B cell (primary cell): ENCODE measurements around the gene TIMM8A. TPM values are rescaled to one million over a fixed set of nuclear protein-coding genes. Genes with fewer than 3 reads are reported as not detected.
A peak's percentile ranks its signal among the peaks of the same experiment; 100 is the strongest.

ENCODE experiments used
- ATAC-seq: fragments of 200-7000 bp; cut with Tn5 transposase; one replicate; pipeline ENCODE4 v1.10.0; 2021; ENCODE audit warnings: low read depth, mild to moderate bottlenecking, moderate number of reproducible peaks, moderate library complexity
- CTCF ChIA-PET: fragments of 350-600 bp; sonication (Branson Sonifier 250); formaldehyde crosslinking; loops from one replicate; lab custom pipeline; 2021; ENCODE audit warnings: antibody characterized with exemption, inconsistent platforms; lab: Charles Lee
- POLR2A ChIA-PET: fragments of 350-600 bp; sonication (Branson Sonifier 250); formaldehyde crosslinking; loops from one replicate; lab custom pipeline; 2021; ENCODE audit warnings: antibody characterized with exemption; lab: Charles Lee
- DNase-seq: peaks from one replicate; pipeline ENCODE4 v3.0.0; 2013
- H2AFZ ChIP-seq: 2 replicates; pipeline ENCODE4 v1.6.1; 2012; ENCODE audit warnings: mild to moderate bottlenecking, low read depth, low read length; ENCODE audit not compliant: insufficient read depth, poor library complexity, severe bottlenecking
- H3K27ac ChIP-seq, 2 donors: 1 replicate in 1 of 2; 2 replicates in 1 of 2; pipeline ENCODE4 v1.5.1; 2012 to 2013; ENCODE audit warnings: low read length in 2 of 2, mild to moderate bottlenecking in 2 of 2, moderate library complexity in 1 of 2
- H3K27me3 ChIP-seq, 4 experiments: fragments of 200-600 bp in 1 of 4; sonication (generic) in 1 of 4; replicated peaks in 1 of 4; 1 replicate in 2 of 4; 2 replicates in 2 of 4; pipeline versions ENCODE4 v1.6.1 to v1.7.0; 2013 to 2016; ENCODE audit warnings: low read length in 3 of 4, mild to moderate bottlenecking in 2 of 4, mixed read lengths in 1 of 4, moderate library complexity in 1 of 4; ENCODE audit not compliant: insufficient read depth in 4 of 4, control insufficient read depth in 3 of 4; ENCODE audit errors: control extremely low read depth in 1 of 4
- H3K36me3 ChIP-seq, 2 experiments: replicated peaks in 1 of 2; 1 replicate in 1 of 2; 2 replicates in 1 of 2; pipeline versions ENCODE4 v1.6.1 to v1.7.1; 2013; ENCODE audit warnings: low read length in 1 of 2; ENCODE audit not compliant: insufficient read depth in 2 of 2, control insufficient read depth in 1 of 2; ENCODE audit errors: control extremely low read depth in 1 of 2, extremely low read depth in 1 of 2
- H3K4me1 ChIP-seq, 2 donors: fragments of 200-600 bp in 1 of 2; sonication (generic) in 1 of 2; 1 replicate in 1 of 2; 2 replicates in 1 of 2; pipeline versions ENCODE4 v1.5.1 to v1.6.1; 2013 to 2017; ENCODE audit warnings: low read length in 2 of 2; ENCODE audit not compliant: control insufficient read depth in 2 of 2, insufficient read depth in 2 of 2
- H3K4me2 ChIP-seq: replicated peaks from 2 replicates; pipeline ENCODE3; 2012; ENCODE audit warnings: mild to moderate bottlenecking, low read depth, low read length; ENCODE audit not compliant: poor library complexity, severe bottlenecking
- H3K4me3 ChIP-seq, 5 experiments: fragments of 200-600 bp in 1 of 5; sonication (generic) in 1 of 5; 1 replicate in 3 of 5; 2 replicates in 2 of 5; pipeline versions ENCODE4 v1.5.1 to v1.7.0; 2011 to 2016; ENCODE audit warnings: low read length in 4 of 5, mild to moderate bottlenecking in 4 of 5, low read depth in 2 of 5, control low read depth in 1 of 5, moderate library complexity in 1 of 5; ENCODE audit not compliant: insufficient read depth in 1 of 5; ENCODE audit errors: control extremely low read depth in 1 of 5, extremely low read depth in 1 of 5
- H3K79me2 ChIP-seq: fragments of 200-600 bp; sonication (generic); one replicate; pipeline ENCODE4 v1.6.0; 2016; ENCODE audit warnings: low read length; ENCODE audit not compliant: control insufficient read depth, insufficient read depth
- H3K9ac ChIP-seq: fragments of 200-600 bp; sonication (generic); 2 replicates; pipeline ENCODE4 v1.6.1; 2017; ENCODE audit warnings: mild to moderate bottlenecking, low read length, moderate library complexity
- H3K9me3 ChIP-seq, 3 donors: one replicate each; pipeline versions ENCODE4 v1.6.1 to v1.7.1; 2013; ENCODE audit warnings: low read length in 2 of 3; ENCODE audit not compliant: control insufficient read depth in 2 of 3, insufficient read depth in 1 of 3; ENCODE audit errors: control extremely low read depth in 1 of 3
- H4K20me1 ChIP-seq: 2 replicates; pipeline ENCODE4 v1.6.0; 2012; ENCODE audit warnings: mild to moderate bottlenecking, low read length; ENCODE audit not compliant: insufficient read depth, control insufficient read depth, poor library complexity, severe bottlenecking
- H3K27ac Mint-ChIP-seq: one replicate; pipeline ENCODE4 v1.8.0; 2021; ENCODE audit warnings: mixed read lengths
- H3K27me3 Mint-ChIP-seq: one replicate; pipeline ENCODE4 v1.8.0; 2021; ENCODE audit warnings: mixed read lengths
- H3K4me1 Mint-ChIP-seq: one replicate; pipeline ENCODE4 v1.8.0; 2021; ENCODE audit warnings: mixed read lengths
- H3K4me3 Mint-ChIP-seq: one replicate; pipeline ENCODE4 v1.8.0; 2021; ENCODE audit warnings: mixed read lengths
- H3K9me3 Mint-ChIP-seq: one replicate; pipeline ENCODE4 v1.8.0; 2022; ENCODE audit warnings: mixed read lengths; ENCODE audit not compliant: insufficient read depth
- EZH2 ChIP-seq: IDR thresholded peaks from 2 replicates; pipeline ENCODE4 v1.6.1; 2012; ENCODE audit warnings: borderline replicate concordance, low read depth, mild to moderate bottlenecking, moderate library complexity, low read length; ENCODE audit not compliant: insufficient read depth, poor library complexity, severe bottlenecking
- WGBS: methylation state at CpG from one replicate; pipeline ENCODE4 v1.1.5; 2013; ENCODE audit warnings: missing lambda C conversion rate; ENCODE audit not compliant: insufficient coverage; 5-methylcytosine and 5-hydroxymethylcytosine counted together
- intact Hi-C: fragments of 100-400 bp; cut with micrococcal nuclease; formaldehyde crosslinking; loops from one replicate; pipeline ENCODE4 v1.10.0; 2022
- polyA plus RNA-seq: library from polyadenylated mRNA; depleted of rRNA; stranded (reverse); fragments of >200 nt; gene quantifications from 2 replicates; pipeline ENCODE4 v1.2.3, GENCODE V29; 2012
- total RNA-seq, 2 donors: library from RNA; stranded (reverse); fragments of 120-200 nt in 1 of 2; gene quantifications; 1 replicate in 1 of 2; 2 replicates in 1 of 2; pipeline versions ENCODE4 v1.2.3 to v1.2.4, GENCODE V29; 2013 to 2022
- TF ChIP-seq, protein P1 (sequence below): fragments of 200-600 bp; IDR thresholded peaks from one replicate; pipeline ENCODE4 v1.8.0; 2022; ENCODE audit warnings: antibody characterized with exemption, mild to moderate bottlenecking

Gene TIMM8A
- total and polyA plus RNA-seq, 2 donors (not counting 1 experiment from before 2014, with no cell fraction given) = 4.0 to 13.4 TPM

DNA sequence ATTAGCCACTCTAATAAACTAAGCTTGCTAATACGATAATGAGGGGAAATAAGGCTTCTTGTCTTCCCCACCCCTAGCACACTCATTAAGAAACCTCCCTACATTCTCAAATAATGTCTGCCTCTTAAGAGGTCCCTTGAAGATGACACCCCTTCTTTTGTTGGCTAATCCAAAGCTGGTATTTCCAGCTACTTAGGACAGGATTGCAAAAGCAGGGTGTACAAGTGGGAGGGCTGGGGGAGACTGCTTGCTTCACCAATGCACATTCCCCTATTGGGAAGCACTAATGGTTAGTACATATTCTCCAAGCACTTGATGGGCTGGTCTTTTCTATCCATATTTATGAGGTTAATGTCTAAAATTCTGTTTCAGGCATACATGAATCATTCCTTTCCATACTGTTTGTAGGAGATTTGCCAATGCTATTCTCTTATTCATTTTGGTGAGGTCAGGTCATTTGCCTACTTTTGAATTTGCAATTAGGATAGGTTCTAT is 16.8 kb upstream of the TIMM8A start:
- intact Hi-C loops = no loop called here
- peaks cover 60% of the 10 kb centered on the region for H3K79me2 ChIP-seq
- DNase-seq (no peak), ATAC-seq (no peak)
- ChIA-PET CTCF (no interaction called here), POLR2A (interaction anchor here (0.5 kb wide), 1 partner anchor 23 kb away, joined by 4 read pairs; no protein-coding TSS in a partner anchor)
- H3K27ac ChIP-seq = peak overlapping the region in 1 of 2 donors; percentile 2
- H4K20me1 ChIP-seq = peaks cover 7% of the 10 kb centered on the region
- no peak overlapping the region for H3K4me3 ChIP-seq
- Mint-ChIP-seq H3K9me3 (no peaks in the 10 kb centered on the region), H3K27ac (no peak overlapping the region), H3K4me3 (no peak overlapping the region), H3K27me3 (no peaks in the 10 kb centered on the region), H3K4me1 (peaks cover 23% of the 10 kb centered on the region)
- H3K9me3 ChIP-seq = no peaks in the 10 kb centered on the region
- no peak overlapping the region for H3K4me2 ChIP-seq
- H3K4me1 ChIP-seq = peaks cover 27% of the 10 kb centered on the region in 2 donors
- no peak overlapping the region for H3K9ac ChIP-seq
- TF ChIP-seq, protein P1, sequence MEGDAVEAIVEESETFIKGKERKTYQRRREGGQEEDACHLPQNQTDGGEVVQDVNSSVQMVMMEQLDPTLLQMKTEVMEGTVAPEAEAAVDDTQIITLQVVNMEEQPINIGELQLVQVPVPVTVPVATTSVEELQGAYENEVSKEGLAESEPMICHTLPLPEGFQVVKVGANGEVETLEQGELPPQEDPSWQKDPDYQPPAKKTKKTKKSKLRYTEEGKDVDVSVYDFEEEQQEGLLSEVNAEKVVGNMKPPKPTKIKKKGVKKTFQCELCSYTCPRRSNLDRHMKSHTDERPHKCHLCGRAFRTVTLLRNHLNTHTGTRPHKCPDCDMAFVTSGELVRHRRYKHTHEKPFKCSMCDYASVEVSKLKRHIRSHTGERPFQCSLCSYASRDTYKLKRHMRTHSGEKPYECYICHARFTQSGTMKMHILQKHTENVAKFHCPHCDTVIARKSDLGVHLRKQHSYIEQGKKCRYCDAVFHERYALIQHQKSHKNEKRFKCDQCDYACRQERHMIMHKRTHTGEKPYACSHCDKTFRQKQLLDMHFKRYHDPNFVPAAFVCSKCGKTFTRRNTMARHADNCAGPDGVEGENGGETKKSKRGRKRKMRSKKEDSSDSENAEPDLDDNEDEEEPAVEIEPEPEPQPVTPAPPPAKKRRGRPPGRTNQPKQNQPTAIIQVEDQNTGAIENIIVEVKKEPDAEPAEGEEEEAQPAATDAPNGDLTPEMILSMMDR = no peak
- H3K27me3 ChIP-seq = no peaks in the 10 kb centered on the region
- no peak overlapping the region for H2AFZ ChIP-seq
- no CpG with 5 or more reads among the region's 1 CpG for WGBS
- peaks cover 1 to 59% of the 10 kb centered on the region in 2 experiments for H3K36me3 ChIP-seq

DNA sequence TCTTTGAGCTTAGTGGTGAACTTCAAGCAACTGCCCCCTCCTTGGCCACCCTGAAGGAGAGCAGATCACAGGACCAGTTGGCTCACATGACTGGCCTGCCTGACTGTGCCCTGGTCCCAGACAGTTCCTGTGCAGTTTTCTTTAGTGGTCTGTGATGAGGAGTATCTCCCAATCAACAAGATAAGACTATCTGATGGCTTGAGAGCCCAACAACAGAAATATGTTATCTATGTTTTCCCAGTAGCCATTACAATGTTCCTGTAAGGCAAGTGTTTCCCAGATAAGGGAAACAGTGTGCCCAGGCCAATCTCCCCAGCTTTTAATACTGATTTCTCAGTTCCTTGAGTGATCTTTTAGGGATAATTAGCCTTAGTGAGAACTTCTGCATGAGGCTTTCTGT is 14.2 kb upstream of the TIMM8A start:
- Histone ChIP-seq H2AFZ (no peak overlapping the region), H3K79me2 (peaks cover 50% of the 10 kb centered on the region), H3K27ac (peak overlapping the region in 1 of 2 donors; percentile 40), H3K4me1 (peaks cover 13 to 20% of the 10 kb centered on the region in 2 donors), H3K9me3 (no peaks in the 10 kb centered on the region), H4K20me1 (peaks cover 7% of the 10 kb centered on the region), H3K27me3 (no peaks in the 10 kb centered on the region), H3K4me2 (no peak overlapping the region), H3K4me3 (no peak overlapping the region), H3K36me3 (peaks cover 5 to 63% of the 10 kb centered on the region in 2 experiments), H3K9ac (no peak overlapping the region)
- TF ChIP-seq, protein P1 = no peak
- TF ChIP-seq EZH2 = no peak
- Mint-ChIP-seq H3K27ac (no peak overlapping the region), H3K27me3 (no peaks in the 10 kb centered on the region), H3K9me3 (no peaks in the 10 kb centered on the region), H3K4me3 (no peak overlapping the region), H3K4me1 (peaks cover 22% of the 10 kb centered on the region)
- DNase-seq (no peak), ATAC-seq (no peak)
- ChIA-PET POLR2A (no interaction called here), CTCF (no interaction called here)
- intact Hi-C loops = no loop called here
